HG03025 (cell line): ENCODE measurements around the gene SPZ1.
"Not testable (repeated sequence)": the region's sequence is repeated elsewhere in the genome, so short reads cannot be mapped to it uniquely, and the experiment has no call there.

Experiments used
- ATAC-seq: cut with Tn5 transposase; IDR thresholded peaks from one replicate; pipeline ENCODE4 v1.9.1; 2021; ENCODE audit warnings: mild to moderate bottlenecking, moderate library complexity; ENCODE audit not compliant: unreplicated experiment, low FRiP score

SPZ1 gene

GRCh38 chr5:80337379-80337778 is 17.6 kb downstream of the SPZ1 start:
- ATAC-seq = no peak

GRCh38 chr5:80339116-80339515 is 19.3 kb downstream of the SPZ1 start:
- ATAC-seq = no peak

GRCh38 chr5:80341016-80341775 is 21.4 kb downstream of the SPZ1 start:
- ATAC-seq = no peak

- ATAC-seq = no peak
Observed at GRCh38 chr5:80343067-80343466, 23.3 kb downstream of the SPZ1 start.

GRCh38 chr5:80346055-80346454 is 26.3 kb downstream of the SPZ1 start:
- no peak for ATAC-seq

- ATAC-seq = no peak
Observed at GRCh38 chr5:80348171-80348570, 28.4 kb downstream of the SPZ1 start.

GRCh38 chr5:80351019-80351418 is 31.2 kb downstream of the SPZ1 start:
- not testable (repeated sequence) for ATAC-seq

GRCh38 chr5:80355686-80356085 is 35.9 kb downstream of the SPZ1 start:
- ATAC-seq = no peak

GRCh38 chr5:80357671-80358070 is 37.9 kb downstream of the SPZ1 start:
- no peak for ATAC-seq

GRCh38 chr5:80360914-80361444 is 41.2 kb downstream of the SPZ1 start:
- no peak for ATAC-seq

- no peak for ATAC-seq
Observed at GRCh38 chr5:80364892-80365291, 45.1 kb downstream of the SPZ1 start.

GRCh38 chr5:80368661-80369480 is 49.1 kb downstream of the SPZ1 start:
- no peak for ATAC-seq

GRCh38 chr5:80369521-80369920 is 49.7 kb downstream of the SPZ1 start:
- no peak for ATAC-seq

GRCh38 chr5:80370390-80370789 is 50.6 kb downstream of the SPZ1 start:
- ATAC-seq = no peak
